OCI-M2 (cell line): ENCODE results near the gene GRIP1.
"Not testable (repeated sequence)": the region's sequence is repeated elsewhere in the genome, so short reads cannot be mapped to it uniquely, and the experiment has no call there.

Source experiments
- DNase-seq: peaks from one replicate; lab custom pipeline; 2025; ENCODE audit not compliant: unreplicated experiment; lab: John Stamatoyannopoulos, UW

Gene GRIP1

DNA sequence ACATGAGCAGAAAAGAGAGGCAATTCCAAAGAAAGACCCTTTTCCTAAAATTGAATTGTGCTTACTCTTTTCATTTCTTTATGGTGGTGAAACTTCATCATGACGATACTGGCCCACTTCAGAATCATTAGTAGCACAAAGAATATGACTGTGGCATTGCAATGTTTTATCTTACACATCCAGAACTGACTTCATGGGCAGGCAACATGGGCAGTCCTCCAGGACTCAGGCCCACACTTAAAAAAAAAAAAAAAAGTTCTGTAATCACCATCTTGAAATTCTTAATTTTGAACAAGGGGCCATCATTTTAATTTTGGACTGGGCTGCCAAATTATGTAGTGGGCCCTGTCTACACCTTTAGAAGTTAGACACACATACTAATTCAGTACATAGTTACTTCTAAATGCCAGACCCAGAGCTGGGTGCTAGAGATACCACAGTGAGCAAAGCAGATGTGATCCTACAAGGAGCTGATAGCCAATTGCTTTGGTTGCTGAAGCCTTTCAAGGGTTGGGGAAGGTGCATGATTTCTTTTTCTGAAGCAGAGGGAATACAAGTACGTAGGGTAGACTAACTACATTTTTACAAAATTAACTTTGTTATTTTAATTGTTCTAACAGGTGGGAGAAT, 341.4 kb downstream of the GRIP1 start:
- DNase-seq, result no peak

DNA sequence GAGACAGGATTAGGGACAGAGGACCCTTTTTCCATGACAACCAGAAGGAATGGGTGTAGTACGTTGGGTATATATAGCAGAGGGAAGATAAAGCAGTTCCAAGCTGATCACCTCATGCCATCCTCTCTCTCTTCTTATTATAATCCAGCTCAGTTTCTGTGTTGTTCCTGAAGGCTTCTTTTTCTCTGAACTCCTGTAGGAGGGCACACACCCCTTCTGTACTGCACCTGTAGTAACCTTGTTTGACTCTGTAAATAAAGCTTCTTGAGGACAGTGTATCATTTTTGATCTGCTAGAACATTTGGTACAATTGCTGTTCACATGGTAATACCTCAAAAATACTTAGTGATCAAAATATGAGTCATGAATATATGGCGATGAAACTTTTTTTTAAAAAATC, 343.1 kb downstream of the GRIP1 start:
- no peak for DNase-seq

DNA sequence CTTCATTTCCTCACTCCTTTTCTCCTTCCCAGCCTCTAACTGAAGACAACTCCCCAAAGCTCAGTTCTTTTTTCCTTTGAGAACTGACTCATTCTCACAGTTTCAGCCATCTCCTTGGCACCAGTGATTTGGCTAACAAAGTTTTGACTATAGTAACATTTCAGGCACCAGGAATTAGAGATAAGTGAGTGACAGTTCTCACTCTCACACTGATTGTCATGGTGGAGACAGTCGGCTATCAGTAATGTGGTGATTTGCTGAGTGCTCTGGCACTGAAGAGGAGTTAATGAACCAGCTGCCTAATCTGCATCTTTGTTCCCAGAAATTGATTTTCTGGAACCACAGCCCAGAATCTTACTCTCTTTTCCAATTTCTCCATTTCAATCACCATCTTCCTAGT, 347.1 kb downstream of the GRIP1 start:
- no peak for DNase-seq

DNA sequence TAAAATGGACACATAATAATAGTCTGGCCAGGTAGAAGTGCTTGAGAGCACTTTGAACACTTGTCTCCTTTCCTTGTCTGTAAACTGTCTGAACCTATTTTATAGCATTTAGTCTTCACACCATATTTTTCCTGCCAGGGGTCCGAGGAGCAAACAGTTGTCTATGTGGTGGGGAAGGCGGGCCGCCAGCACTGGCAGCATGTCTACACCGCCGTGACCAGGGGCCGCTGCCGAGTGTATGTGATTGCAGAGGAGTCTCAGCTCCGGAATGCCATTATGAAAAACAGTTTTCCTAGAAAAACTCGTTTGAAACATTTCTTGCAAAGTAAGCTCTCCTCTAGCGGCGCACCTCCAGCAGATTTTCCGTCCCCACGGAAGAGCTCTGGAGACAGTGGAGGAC, 347.9 kb downstream of the GRIP1 start:
- no peak for DNase-seq

DNA sequence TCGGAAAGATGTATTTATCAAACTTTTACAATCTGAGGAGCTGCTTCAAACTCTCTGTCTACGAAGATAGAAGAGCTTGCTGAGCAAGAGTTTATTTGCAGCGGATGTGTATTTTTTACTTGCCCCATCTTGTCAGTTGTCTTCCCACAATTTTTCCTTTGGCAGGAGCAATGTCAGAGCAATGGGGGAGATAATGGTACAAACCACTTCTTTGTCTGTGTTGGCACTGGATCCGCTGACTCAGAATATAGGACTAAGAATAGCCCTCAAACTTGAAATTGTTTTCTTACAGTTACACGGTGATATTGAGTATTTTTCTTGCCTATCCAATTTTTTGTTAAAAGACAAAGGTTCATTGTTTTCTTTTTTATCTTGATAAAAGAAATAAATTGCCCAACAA, 348.9 kb downstream of the GRIP1 start:
- no peak for DNase-seq

DNA sequence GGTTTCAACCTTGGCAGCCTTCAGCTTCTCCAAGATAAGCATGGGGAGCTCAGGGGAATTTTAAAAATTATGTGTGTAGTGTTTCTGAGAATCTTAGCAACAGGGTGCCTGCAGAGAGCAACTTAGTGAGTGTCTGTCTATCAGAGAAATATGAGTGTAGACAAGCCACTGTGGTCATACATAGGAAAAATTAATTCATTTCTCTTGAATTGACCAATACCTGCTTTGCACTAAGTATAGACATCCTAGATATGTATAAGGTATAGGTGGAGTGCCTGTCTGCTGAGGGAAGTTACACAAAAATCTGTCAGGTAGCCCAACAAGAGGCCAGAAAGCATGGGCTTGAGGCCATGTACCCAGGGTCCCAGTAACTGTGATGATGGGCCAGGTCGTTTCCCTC, 355.9 kb downstream of the GRIP1 start:
- no peak for DNase-seq

DNA sequence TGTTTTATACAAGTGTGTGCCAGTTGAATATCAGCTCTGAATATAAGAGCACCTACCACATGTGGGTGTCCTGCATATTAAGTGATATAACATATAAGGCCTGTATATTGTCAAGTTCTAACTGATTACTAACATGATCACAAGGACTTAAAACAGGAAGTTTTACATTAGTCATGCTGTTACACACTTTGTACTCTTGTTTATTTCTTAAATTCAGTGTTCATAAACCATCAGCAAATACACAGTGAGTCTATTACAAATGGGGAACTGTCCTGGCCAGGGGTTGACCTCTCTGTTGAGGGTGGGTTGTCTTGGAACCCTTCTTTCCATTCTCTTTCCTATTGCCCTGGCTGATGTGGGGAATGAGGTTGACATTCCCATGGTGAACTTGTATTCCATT, 357.4 kb downstream of the GRIP1 start:
- DNase-seq, result no peak

DNA sequence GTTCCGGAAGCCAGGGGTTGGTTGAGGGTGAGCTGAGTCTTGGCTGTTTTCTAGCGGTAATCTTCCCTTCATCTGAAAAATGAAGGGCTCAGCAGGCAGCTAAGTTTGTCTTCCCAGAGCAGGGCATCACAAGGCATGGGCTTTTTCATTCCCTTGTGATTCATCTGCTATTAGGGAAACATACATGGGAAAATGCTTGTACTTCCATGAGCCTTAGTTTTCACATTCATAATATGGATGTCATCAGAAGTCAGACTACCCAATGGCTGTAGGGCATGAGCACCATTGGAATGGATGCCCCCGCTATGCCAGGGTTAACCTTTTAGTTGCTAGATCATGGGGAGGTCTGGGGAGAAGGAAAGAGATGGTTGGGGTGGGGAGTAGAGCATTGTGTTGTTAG, 357.9 kb downstream of the GRIP1 start:
- DNase-seq, result no peak

DNA sequence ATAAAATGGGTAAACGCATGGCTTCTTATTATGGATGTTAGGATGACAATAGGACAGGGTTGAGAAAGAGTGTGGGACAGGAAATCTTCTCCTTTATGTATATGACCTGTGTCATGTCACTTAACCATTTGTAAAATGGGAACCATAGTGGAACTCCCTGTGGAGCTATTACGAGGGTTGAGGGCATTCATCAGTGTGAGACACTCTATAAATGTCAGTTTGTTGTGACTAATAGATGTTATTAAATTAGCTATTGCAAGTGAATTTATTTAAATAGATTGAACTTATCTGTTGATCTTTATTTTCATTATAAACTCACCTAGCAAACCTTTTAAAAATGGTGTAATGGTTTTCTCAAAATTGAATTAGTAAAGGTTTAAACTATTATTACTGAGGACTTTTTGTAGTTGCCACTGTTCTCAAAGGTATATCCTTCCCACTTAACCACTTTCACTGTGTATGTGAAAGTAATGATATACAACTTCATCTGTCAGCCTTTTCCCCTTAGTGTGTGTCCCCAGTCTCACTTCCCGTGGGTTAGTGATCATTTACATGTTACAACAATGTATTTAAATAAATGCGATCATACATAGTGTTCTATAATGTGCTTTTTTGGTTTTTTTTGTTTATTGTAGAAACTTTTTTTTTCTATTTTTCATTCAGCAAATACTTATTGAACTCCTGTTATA, 359.5 kb downstream of the GRIP1 start:
- no peak for DNase-seq

DNA sequence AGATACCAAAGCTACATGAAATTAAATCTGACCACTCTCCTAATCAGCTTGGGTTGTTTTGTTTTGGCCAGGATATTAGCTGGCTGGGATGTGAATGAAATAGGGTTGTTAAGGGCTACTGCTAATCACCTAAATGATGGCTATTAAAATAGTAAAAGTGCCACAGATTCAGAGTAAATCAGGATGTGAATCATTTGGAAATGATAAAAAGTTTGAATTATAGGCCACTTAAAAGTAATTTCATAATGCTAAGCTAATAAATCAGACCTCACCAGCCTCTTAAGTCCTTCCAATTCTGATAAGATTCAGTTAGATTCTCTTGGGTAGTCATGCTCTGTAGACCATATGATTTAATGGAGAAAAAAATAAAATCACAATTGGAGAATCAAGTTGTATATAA, 364.6 kb downstream of the GRIP1 start:
- DNase-seq, result no peak

DNA sequence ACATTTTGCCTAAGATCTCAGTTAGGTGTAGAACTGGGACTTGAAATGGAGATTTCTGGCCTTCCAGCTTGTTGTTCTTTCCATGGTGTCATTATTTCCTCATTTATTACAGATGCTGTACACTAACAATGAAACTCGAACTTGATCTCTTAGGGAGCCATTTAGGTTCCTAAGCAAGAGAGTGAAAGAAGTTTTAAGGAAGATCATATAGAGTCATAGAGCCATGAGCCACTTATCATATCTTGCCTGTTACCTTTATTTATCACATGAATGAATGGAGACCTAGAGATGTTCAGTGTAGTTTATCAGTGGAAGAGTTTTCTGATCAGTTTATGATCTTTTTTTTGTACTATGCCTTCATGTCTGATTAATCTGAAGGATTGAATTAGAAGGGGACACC, 366.7 kb downstream of the GRIP1 start:
- DNase-seq, result no peak

DNA sequence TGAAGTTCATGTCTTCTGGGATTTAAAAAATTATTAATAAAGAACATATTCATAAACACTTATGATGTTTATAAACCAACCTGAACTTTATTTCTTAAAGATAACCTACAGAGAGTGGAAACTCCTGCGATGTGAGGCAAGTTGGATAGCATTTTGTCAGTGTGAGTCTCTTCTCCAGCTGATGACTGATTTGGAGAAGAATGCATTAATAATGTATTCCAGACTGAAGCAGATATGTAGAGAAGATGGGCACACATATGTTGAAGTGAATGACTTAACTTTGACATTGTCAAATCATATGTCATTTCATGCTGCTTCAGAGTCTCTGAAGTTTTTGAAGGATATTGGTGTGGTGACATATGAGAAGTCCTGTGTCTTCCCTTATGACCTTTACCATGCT, 369.3 kb downstream of the GRIP1 start:
- DNase-seq, result no peak

DNA sequence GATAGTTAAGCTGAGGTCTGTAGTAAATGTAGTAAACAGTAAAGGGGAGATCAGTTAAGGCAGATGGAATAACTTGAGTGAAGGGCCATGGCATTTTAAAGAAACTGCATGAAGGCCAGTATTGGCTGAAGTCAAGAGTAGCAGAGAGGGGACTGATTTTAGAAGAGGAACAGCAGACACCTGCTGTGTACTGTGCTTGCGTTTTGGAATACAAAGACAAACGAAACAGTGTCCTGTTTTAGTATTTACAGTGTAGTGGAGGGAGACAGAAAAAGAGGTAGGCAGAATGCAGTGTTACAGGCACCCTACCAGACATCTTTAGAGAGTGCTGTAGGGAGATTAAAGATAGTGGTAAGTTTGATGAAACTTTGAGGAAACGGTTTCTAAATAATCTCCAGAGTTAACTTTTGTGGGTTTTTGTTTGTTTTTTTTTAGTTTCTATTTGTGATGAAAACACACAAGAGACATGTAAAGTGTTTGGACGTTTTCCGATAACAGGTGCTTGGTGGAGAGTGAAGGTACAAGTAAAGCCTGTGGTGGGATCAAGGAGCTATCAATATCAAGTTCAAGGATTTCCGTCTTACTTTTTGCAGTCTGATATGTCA, 374.5 kb downstream of the GRIP1 start:
- DNase-seq, result no peak

DNA sequence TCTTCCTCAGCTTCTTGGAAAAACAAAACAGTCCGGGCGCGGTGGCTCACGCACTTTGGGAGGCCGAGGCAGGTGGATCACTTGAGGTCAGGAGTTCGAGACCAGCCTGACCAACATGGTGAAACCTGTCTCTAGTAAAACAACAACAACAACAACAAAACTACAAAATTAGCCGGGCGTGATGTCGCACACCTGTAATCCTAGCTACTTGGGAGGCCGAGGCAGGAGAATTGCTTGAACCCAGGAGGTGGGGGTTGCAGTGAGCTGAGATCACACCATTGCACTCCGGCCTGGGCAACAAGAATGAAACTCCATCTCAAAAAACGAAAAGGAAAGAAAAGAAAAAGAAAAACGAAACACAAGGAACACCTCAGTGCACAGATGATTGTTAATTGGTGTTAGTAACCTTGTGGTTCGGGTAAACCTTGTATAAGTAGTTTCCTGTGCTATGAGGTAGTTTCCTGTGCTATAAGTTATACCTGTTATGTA, 375.5 kb downstream of the GRIP1 start:
- not testable (repeated sequence) for DNase-seq

DNA sequence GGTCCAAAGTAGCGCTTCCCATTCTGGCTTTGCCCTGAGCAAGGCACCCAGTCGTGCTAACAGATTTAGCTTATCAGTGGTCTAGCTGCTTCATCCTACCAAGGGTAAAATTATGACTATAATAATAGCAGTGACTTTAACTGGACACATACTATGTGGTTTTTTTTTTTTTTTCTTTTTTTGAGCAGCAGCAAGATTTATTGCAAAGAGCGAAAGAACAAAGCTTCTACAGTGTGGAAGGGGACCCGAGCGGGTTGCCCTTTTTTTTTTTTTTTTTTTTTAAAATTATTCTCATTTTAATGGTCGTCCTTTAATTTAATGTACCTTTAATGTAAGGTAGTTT, 376.1 kb downstream of the GRIP1 start:
- no peak for DNase-seq

DNA sequence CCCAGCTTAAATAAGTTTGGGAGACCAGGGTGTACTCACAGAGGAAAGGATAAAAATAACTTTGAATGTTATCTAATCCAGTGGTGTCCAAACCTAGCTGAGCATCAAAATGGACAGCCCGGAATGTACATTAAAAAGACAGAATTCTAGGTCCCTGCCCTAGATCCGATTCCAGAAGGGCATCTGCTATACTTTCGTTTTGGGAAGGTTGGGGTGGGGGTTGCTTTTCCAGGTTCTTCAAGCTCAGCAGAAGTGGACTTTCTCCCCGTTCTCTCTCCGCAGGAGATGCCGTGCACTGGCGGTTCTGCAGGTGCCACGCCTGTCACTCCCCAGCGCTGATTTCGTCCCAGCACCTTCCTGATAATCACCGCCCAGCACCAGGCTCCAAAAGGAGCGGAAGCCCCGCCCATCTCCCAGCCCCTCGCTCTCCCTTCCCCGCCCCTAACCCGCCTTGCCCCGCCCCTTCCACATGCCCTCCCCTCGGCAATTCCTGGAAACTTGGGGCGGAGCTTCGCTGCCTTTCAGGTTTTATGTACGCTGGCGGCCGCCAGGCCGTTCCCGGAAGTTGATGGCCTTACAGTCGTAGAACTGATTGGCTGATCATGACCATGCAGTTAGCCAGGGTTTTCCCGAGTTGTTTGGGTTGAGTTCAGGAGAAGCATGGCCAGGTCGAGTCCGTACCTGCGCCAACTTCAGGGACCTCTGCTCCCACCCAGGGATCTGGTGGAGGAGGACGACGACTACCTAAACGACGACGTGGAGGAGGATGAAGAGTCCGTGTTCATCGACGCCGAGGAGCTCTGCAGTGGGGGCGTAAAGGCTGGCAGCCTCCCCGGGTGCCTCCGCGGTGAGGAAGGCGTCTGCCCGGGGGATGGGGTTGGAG, 376.7 kb downstream of the GRIP1 start, which contains the start of gene HELB:
Gene HELB, plus strand, starts transcription at position 550 of the 883 bp plus-strand sequence. Its CDS starts 111 bp downstream, at position 661.
- peak; percentile 28 for DNase-seq

DNA sequence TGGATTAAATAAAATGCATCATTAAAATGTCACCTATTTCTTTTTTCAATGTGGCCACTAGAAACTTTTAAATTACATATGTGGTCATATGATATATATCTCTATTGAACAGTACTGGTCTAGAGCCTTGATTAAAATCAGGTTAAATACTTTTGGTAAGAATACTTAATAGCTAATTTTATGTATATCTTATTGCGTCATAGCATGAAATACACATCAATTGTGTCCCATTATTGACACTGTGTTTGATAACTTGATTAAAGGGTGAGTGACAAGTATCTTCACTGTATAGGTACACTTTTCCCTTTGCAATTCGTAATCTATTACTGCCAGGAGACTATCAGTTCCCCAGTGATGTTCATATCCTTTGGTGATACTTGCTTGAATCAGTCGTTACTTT, 381.0 kb downstream of the GRIP1 start:
- no peak for DNase-seq
